Large intestine (tissue), 3 donors: ENCODE results near the gene POLR2J2. TPM values are rescaled to one million over a fixed set of nuclear protein-coding genes. Genes with fewer than 3 reads are reported as not detected.
"Not testable (repeated sequence)": the region's sequence is repeated elsewhere in the genome, so short reads cannot be mapped to it uniquely, and the experiment has no call there.

Experiments used
- DNase-seq, 2 donors: peaks; one replicate each; pipeline versions ENCODE4 v3.0.0 to v3.0.0-alpha.2; 2013
- H3K27ac ChIP-seq: one replicate; pipeline ENCODE4 v1.5.1; 2013; ENCODE audit warnings: low read length
- H3K27me3 ChIP-seq: 2 replicates; pipeline ENCODE4 v1.6.1; 2013; ENCODE audit warnings: low read length; ENCODE audit not compliant: control insufficient read depth, insufficient read depth
- H3K36me3 ChIP-seq: 2 replicates; pipeline ENCODE4 v1.6.1; 2013; ENCODE audit warnings: low read length; ENCODE audit not compliant: control insufficient read depth, insufficient read depth
- H3K4me1 ChIP-seq: one replicate; pipeline ENCODE4 v1.6.1; 2013; ENCODE audit warnings: low read length; ENCODE audit not compliant: control insufficient read depth, insufficient read depth
- H3K4me3 ChIP-seq: one replicate; pipeline ENCODE4 v1.5.1; 2013; ENCODE audit warnings: low read length
- H3K9me3 ChIP-seq: one replicate; pipeline ENCODE4 v1.6.1; 2013; ENCODE audit warnings: mild to moderate bottlenecking, low read depth, low read length, moderate library complexity; ENCODE audit not compliant: control insufficient read depth
- WGBS: methylation state at CpG from one replicate; pipeline ENCODE4 v1.1.5; 2013; ENCODE audit warnings: low lambda C conversion rate; ENCODE audit not compliant: insufficient coverage; 5-methylcytosine and 5-hydroxymethylcytosine counted together
- polyA plus RNA-seq: library from polyadenylated mRNA; unstranded; fragments of 120-200 nt; gene quantifications from one replicate; pipeline ENCODE4 v1.2.1, GENCODE V29; 2013

POLR2J2 gene
- polyA plus RNA-seq, 1 donor = 4.4 TPM

DNA sequence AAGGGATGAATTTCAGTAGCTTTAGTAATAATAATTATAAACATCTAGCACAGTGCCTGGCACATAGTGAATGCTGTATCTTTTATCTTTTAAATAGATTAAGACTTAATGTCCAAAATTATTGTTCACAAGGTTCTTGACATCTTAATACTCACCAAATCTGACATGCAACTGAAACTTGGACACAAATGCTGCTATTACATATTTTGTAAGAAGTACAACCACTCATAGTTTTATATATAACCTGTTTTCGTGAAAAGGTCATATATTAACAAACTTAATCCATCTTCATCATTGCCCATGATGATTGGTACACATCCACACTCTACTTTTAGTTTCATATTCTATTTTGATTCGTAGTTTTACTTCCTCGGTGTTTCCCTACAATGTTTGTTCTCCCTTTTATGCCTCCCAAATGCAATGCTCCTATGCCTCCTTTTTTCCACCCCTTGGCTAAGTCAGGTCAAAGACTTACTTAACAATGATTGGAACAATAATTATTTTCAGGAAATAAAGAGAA is 23.6 kb upstream of the POLR2J2 start:
- no CpG with 5 or more reads among the region's 3 CpGs for WGBS
- H3K27me3 ChIP-seq, H3K36me3 ChIP-seq, H3K4me3 ChIP-seq, H3K27ac ChIP-seq, DNase-seq, H3K9me3 ChIP-seq, H3K4me1 ChIP-seq: not testable (repeated sequence)

DNA sequence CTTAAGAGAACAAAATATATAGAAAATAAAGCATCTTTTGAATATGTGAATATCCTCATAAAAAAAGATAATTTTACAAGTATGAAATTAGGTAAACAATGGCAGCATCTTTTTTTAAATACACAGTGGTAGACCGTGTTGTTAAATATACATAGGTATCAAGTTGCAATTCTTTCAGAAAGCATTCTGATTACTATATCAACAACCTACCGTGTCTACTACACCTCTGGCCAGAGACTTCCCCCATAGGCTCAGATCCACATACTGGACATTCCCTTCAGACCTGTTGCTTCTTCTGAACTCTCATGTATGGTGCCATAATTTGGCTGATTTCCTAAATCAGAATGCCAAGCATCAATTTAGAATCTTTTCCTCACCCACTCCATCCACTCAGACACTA is 22.5 kb upstream of the POLR2J2 start:
- DNase-seq = not testable (repeated sequence)

DNA sequence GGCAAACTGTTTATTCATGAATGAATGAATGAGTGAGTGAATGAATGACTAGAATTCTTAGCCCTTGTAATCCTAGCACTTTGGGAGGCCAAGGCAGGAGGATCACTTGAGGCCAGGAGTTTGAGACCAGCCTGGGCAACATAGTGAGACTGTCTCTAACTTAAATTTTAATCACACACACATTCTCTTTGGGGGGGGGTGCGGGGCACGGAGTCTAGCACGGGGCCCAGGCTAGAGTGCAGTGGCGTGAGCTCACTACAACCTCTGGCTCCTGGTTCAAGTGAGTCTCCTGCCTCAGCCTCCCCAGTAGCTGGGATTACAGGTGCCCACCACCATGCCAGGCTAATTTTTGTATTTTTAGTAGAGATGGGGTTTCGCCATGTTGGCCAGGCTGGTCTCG is 19.1 kb upstream of the POLR2J2 start:
- no CpG with 5 or more reads among the region's 6 CpGs for WGBS
- not testable (repeated sequence) for DNase-seq, H3K4me1 ChIP-seq

More for the DNA sequence above, 22.5 kb upstream of the POLR2J2 start:
- not testable (repeated sequence) for H3K4me1 ChIP-seq, H3K27me3 ChIP-seq, H3K9me3 ChIP-seq, H3K27ac ChIP-seq, H3K36me3 ChIP-seq, H3K4me3 ChIP-seq
- WGBS = no CpG with 5 or more reads among the region's 2 CpGs

DNA sequence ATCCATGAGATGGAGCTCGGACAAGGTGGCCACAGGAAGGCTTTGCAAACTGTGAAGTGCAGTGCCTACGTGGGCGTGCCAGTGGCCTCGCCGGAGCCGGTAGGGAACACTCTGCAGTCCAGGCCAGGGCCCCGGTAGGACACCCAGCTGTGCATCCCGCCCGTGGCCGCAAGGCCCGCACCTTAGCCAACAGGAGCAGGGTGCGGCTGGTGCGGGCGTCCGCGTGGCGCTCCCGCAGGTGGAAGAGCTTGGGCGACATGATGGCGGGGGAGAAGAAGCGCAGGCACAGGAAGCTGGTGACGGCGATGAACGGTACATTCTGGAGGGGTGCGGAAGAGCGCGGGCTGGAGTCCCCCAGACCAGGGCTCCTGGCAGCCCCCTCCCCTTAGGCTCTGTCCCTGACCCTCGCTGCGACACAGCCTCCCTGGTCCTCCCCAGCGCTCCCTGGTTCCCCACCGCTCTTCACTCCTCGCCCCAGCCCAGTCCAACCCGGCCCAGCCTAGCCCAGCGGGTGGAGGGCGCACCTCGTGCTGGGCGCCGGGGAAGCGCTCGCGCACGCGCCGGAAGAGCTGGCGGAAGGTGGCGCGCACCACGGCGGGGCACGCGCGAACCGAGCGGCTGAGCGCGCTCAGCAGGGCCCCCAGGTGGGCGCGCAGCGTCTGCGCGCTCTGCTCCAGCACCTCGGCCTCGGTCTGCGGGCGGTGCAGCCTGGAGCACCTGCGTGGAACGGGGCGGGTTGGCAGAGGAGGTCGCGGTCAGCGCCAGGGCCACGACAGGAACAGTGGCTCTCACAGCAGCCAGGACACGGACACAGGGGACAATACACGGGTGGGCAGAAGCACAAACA is 18.2 kb upstream of the POLR2J2 start:
- not testable (repeated sequence) for H3K27me3 ChIP-seq, H3K36me3 ChIP-seq, H3K9me3 ChIP-seq, H3K27ac ChIP-seq, H3K4me1 ChIP-seq, DNase-seq, H3K4me3 ChIP-seq
- WGBS = no CpG with 5 or more reads among the region's 74 CpGs

More for the DNA sequence above, 19.1 kb upstream of the POLR2J2 start:
- H3K36me3 ChIP-seq, H3K27ac ChIP-seq, H3K9me3 ChIP-seq, H3K27me3 ChIP-seq, H3K4me3 ChIP-seq: not testable (repeated sequence)

DNA sequence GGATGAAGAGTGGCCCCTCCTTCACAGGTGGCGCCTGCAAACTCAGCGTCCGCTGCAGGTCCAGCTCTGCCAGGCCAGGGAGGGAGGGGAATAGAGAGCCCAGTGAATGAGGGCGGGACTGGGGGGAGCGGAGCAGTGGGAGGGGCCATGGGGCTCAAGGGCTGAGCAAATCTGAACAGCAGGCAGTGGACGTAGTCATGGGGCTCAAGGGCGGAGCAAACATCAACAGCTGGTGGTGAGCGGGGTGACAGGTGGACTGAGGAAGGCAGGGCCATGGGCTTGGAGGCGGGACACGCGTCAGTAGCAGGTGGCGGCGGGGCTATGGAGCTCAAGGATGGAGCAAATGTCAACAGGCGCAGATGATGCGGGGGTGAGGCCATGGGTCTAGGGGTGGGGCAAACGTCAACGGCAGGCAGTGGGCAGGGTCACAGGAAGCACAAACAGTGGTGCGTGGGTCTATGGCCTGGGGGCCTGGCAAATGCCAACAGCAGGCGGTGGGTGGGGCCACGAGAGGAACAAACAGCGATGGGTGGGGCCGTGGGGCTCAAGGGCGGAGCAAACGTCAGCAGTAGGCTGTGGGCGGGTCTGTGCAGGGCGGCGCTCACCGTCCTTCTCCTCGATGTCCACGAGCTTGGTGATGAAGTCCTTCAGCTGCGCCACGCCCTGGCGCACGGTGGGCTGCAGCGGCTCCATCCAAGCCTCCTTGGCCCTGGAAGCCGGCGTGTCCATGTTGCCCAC is 17.0 kb upstream of the POLR2J2 start:
- H3K4me1 ChIP-seq, H3K36me3 ChIP-seq, H3K9me3 ChIP-seq, DNase-seq, H3K27ac ChIP-seq, H3K27me3 ChIP-seq, H3K4me3 ChIP-seq: not testable (repeated sequence)
- no CpG with 5 or more reads among the region's 37 CpGs for WGBS

DNA sequence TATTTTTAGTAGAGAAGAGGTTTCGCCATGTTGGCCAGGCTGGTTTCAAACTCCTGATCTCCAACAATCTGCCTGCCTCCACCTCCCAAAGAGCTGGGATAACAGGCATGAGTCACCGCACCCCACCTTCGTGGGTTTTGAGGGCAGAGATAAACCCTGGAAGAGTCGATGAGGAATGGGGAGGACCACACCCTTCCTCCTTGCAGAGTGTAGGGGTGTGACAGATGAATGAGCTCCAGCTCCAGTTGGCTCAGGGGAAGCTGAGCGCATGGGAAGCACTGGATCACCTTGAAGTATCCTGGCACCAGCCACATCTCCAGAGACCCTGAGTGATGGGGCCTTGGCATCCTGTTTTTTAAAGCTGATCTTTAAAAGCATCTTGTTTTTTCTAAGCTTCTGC is 11.1 kb upstream of the POLR2J2 start:
- not testable (repeated sequence) for H3K36me3 ChIP-seq, H3K27ac ChIP-seq, DNase-seq, H3K4me3 ChIP-seq, H3K9me3 ChIP-seq, H3K27me3 ChIP-seq, H3K4me1 ChIP-seq
- WGBS = no CpG with 5 or more reads among the region's 5 CpGs

DNA sequence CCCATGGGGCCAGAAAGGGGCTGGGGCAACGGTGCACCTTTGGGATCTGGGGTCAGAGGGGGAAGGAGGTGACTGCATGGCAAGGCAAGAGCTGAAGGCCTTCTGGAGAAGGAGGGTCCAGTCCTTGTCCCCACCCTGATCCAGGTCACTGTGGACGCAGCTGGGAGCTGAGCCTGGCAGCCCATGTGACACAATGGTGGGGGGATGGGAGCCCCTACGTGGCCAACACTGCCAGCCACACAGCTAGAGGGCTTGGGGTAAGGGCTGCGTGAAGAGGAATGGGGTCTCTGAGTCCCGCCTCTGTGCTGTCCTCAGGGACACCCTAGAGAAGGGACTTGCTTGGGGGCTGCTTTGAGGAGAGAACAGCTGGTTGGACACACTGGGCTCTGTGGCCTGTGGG is 9.3 kb upstream of the POLR2J2 start:
- H3K4me3 ChIP-seq, H3K36me3 ChIP-seq, H3K27me3 ChIP-seq, H3K4me1 ChIP-seq, H3K9me3 ChIP-seq, DNase-seq, H3K27ac ChIP-seq: not testable (repeated sequence)
- WGBS = no CpG with 5 or more reads among the region's 5 CpGs

DNA sequence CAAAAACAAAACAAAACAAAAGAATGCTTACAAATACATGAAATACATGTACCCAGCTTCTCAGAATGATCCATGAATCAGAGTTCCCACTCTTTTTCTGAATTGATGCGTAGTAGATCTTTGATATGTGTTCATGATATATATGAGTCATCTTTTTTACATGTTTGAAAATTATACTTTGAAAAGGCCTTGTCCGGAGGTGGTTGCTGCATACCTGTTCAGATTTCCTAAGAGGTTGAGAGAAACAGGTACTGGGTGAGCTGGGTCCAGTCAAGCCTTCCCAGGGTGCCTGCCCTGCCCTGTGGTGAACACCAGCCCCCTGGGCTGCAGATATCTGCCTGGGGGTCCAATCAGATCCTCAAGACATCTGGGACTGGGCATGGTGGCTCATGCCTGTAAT is 4.1 kb upstream of the POLR2J2 start:
- not testable (repeated sequence) for H3K4me1 ChIP-seq, H3K4me3 ChIP-seq, H3K27me3 ChIP-seq, DNase-seq, H3K27ac ChIP-seq, H3K36me3 ChIP-seq, H3K9me3 ChIP-seq
- whole genome bisulfite sequencing = no CpG with 5 or more reads among the region's 2 CpGs

DNA sequence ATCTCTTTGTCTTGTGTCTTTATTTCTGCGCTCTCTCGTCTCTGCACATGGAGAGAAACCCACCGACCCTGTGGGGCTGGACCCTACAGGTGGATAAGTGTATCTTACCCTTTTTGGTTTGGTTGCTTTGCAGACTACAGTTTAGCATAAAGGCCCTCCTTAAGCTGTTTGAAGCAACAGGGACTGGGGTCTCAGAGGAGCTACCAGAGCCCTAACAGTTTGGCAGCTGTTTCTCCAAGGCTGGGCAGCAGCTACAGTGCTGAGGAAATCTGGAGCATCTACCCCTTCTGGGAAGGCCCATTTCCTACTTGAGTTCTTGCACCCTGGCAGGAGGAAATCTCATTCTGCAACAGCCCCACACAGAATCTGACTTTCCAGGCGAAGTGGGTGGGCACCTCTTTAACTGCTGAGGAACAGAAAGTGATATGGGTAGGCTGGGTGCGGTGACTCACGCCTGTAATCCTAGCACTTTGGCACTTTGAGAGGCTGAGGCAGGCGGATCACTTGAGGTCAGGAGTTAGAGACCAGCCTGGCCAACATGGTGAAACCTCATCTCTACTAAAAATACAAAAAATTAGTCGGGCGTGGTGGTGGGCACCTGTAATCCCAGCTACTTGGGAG is 2.1 kb upstream of the POLR2J2 start:
- no CpG with 5 or more reads among the region's 9 CpGs for WGBS
- H3K9me3 ChIP-seq, H3K27ac ChIP-seq, DNase-seq, H3K4me3 ChIP-seq, H3K36me3 ChIP-seq, H3K4me1 ChIP-seq, H3K27me3 ChIP-seq: not testable (repeated sequence)

DNA sequence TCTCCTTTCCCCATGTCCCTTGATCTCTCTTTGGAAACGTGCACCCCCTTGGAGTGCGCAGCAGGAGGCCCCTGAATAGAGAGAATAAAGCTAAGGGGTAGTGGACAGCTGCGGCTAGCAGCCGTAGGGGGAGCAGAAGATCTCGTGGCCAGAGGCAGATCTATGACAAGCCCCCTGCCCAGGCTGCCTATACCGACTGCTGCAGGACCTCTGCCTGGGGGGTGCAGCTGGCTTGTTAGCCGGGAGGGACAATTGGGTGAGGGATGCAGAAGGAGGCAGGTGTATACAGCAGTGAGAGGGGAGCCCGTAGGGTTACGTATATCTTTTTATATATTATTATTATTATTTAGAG is 469 bp upstream of the POLR2J2 start:
- WGBS = no CpG with 5 or more reads among the region's 9 CpGs
- not testable (repeated sequence) for H3K9me3 ChIP-seq, H3K27me3 ChIP-seq, H3K4me1 ChIP-seq, H3K27ac ChIP-seq, H3K4me3 ChIP-seq, DNase-seq, H3K36me3 ChIP-seq
